Transverse colon (tissue), 4 donors: Measurements from ENCODE around the gene TNFRSF12A.

Experiments used
- CTCF ChIP-seq, 5 experiments: fragments of 200-600 bp in 3 of 5; fragments of 450-650 bp in 2 of 5; sonication (generic) in 3 of 5; IDR thresholded peaks; 1 replicate in 2 of 5; 2 replicates in 3 of 5; pipeline ENCODE4 v1.5.1; 2016 to 2017; ENCODE audit warnings: antibody characterized with exemption in 5 of 5, inconsistent platforms in 3 of 5, mild to moderate bottlenecking in 2 of 5, moderate library complexity in 1 of 5
- POLR2AphosphoS5 ChIP-seq, 3 donors: sonication (generic); formaldehyde crosslinking; IDR thresholded peaks; one replicate each; pipeline ENCODE4 v1.6.1; 2016; ENCODE audit warnings: antibody characterized with exemption in 3 of 3

- TF ChIP-seq POLR2AphosphoS5 (IDR thresholded peaks at IDR 0.05) (no peak), CTCF (IDR thresholded peaks at IDR 0.05) (no peak)
These were observed 15.3 kb downstream of the TNFRSF12A start for GRCh38 chr16:3035289-3035971.
